DND-41 (cell line): ENCODE results near the gene ZNF286A.

ENCODE experiments used
- CTCF ChIP-seq: IDR thresholded peaks from 2 replicates; pipeline ENCODE4 v1.5.1; 2012; ENCODE audit warnings: borderline replicate concordance, low read length, moderate library complexity, mild to moderate bottlenecking; ENCODE audit not compliant: poor library complexity, severe bottlenecking; ENCODE audit errors: extremely low read depth
- EZH2 ChIP-seq: IDR thresholded peaks from 3 replicates; pipeline ENCODE4 v1.6.1; 2012; ENCODE audit warnings: borderline replicate concordance, low read depth, mild to moderate bottlenecking, moderate library complexity, low read length, inconsistent platforms; ENCODE audit not compliant: severe bottlenecking

GRCh38 chr17:15649861-15650421, 49.6 kb upstream of the ZNF286A start:
- TF ChIP-seq CTCF (no peak), EZH2 (no peak)
